Dedifferentiated amniotic fluid mesenchymal stem cell (primary cell): ENCODE measurements around the gene SLC35B2.

Source experiments
- DNase-seq: peaks from one replicate; pipeline ENCODE4 v3.0.0-alpha.2; 2016; ENCODE audit errors: extremely low spot score

The SLC35B2 gene

GRCh38 chr6:44222486-44223318, 34.6 kb downstream of the SLC35B2 start:
- no peak for DNase-seq

- DNase-seq, result no peak
Observed at GRCh38 chr6:44221961-44222335, 35.4 kb downstream of the SLC35B2 start.

- DNase-seq, result peak; percentile 79
Observed at GRCh38 chr6:44221291-44221960, 35.9 kb downstream of the SLC35B2 start.

- no peak for DNase-seq
Observed at GRCh38 chr6:44220913-44221290, 36.4 kb downstream of the SLC35B2 start.

GRCh38 chr6:44219815-44220784, 37.2 kb downstream of the SLC35B2 start:
- no peak for DNase-seq

GRCh38 chr6:44219053-44219814, 38.1 kb downstream of the SLC35B2 start:
- peak; percentile 43 for DNase-seq

GRCh38 chr6:44217332-44218143, 39.8 kb downstream of the SLC35B2 start:
- DNase-seq, result no peak

- DNase-seq, result no peak
Observed at GRCh38 chr6:44216677-44217331, 40.5 kb downstream of the SLC35B2 start, which contains the start of gene MYMX. TSS of gene MYMX (plus strand) at chr6:44216926. CDS start at chr6:44217472, 546 bp downstream.

- no peak for DNase-seq
Observed at GRCh38 chr6:44214307-44214706, 43.0 kb downstream of the SLC35B2 start.

GRCh38 chr6:44211284-44211683, 46.0 kb downstream of the SLC35B2 start:
- DNase-seq, result no peak

- DNase-seq, result no peak
Observed at GRCh38 chr6:44207966-44208365, 49.4 kb downstream of the SLC35B2 start.
